GM12878 (cell line): Measurements from ENCODE around the gene CRIM1. TPM values are rescaled to one million over a fixed set of nuclear protein-coding genes. Genes with fewer than 3 reads are reported as not detected.

Experiments used
- ATAC-seq: fragments of 200-7000 bp; cut with Tn5 transposase; 3 replicates; pipeline ENCODE4 v1.9.1; 2020; ENCODE audit warnings: mild to moderate bottlenecking, moderate library complexity
- BruUV-seq: library from RNA; stranded (reverse); fragments of 400-500 nt; replicated peaks from 2 replicates; lab custom pipeline; 2021; lab: Mats Ljungman, UMichigan
- CTCF ChIA-PET: fragments of 300-600 bp; sonication (Branson Sonifier 250); formaldehyde crosslinking; extraction: SDS; loops from one replicate; lab custom pipeline; 2021; ENCODE audit warnings: inconsistent platforms; lab: Yijun Ruan, JAX
- POLR2A ChIA-PET: fragments of 350-600 bp; formaldehyde crosslinking; extraction: SDS; loops from one replicate; lab custom pipeline; 2021; ENCODE audit warnings: inconsistent platforms; lab: Charles Lee
- RAD21 ChIA-PET: fragments of 300-600 bp; sonication (Branson Sonifier 250); formaldehyde crosslinking; loops from one replicate; lab custom pipeline; 2023; ENCODE audit warnings: antibody characterized with exemption; ENCODE audit not compliant: unreplicated experiment; lab: Charles Lee
- SMC1A ChIA-PET: fragments of 300-600 bp; sonication (Branson Sonifier 250); formaldehyde crosslinking; loops from one replicate; lab custom pipeline; 2023; ENCODE audit not compliant: unreplicated experiment, uncharacterized antibody; lab: Charles Lee
- DNase-seq: peaks from one replicate; pipeline ENCODE4 v3.0.0-alpha.2; 2011; ENCODE audit warnings: low read depth, low spot score
- FAIRE-seq: peaks from 3 replicates; lab custom pipeline; 2011; peaks lifted over from hg19 to GRCh38; lab: Jason Lieb, UNC
- H2AFZ ChIP-seq: 2 replicates; pipeline ENCODE4 v1.6.0; 2011; ENCODE audit warnings: low read depth, low read length, control low read depth; ENCODE audit not compliant: control insufficient read depth
- H3K27ac ChIP-seq: 2 replicates; pipeline ENCODE4 v1.5.1; 2011; ENCODE audit warnings: control low read depth; ENCODE audit not compliant: control insufficient read depth, insufficient read depth
- H3K27me3 ChIP-seq, 2 experiments: replicated peaks in 1 of 2; 2 replicates each; pipeline versions ENCODE4 v1.6.0 to v1.6.1; 2011; ENCODE audit warnings: low read length in 1 of 2; ENCODE audit not compliant: control insufficient read depth in 2 of 2, insufficient read depth in 2 of 2
- H3K36me3 ChIP-seq, 2 experiments: 2 replicates each; pipeline ENCODE4 v1.5.1; 2011; ENCODE audit warnings: low read length in 1 of 2; ENCODE audit not compliant: control insufficient read depth in 2 of 2, insufficient read depth in 2 of 2
- H3K4me1 ChIP-seq: 2 replicates; pipeline ENCODE4 v1.6.1; 2011; ENCODE audit warnings: mild to moderate bottlenecking, low read length, moderate library complexity, mixed read lengths; ENCODE audit not compliant: control insufficient read depth, insufficient read depth
- H3K4me2 ChIP-seq: 2 replicates; pipeline ENCODE4 v1.6.0; 2011; ENCODE audit warnings: control low read depth; ENCODE audit not compliant: control insufficient read depth, insufficient read depth
- H3K4me3 ChIP-seq: fragments of 200-600 bp; sonication (generic); 2 replicates; pipeline ENCODE4 v1.5.1; 2016
- H3K79me2 ChIP-seq: 2 replicates; pipeline ENCODE4 v1.6.0; 2011; ENCODE audit warnings: low read length; ENCODE audit not compliant: control insufficient read depth, insufficient read depth
- H3K9ac ChIP-seq: 2 replicates; pipeline ENCODE4 v1.8.0; 2011; ENCODE audit warnings: low read length, control low read depth, mixed read lengths; ENCODE audit not compliant: control insufficient read depth, insufficient read depth
- H3K9me3 ChIP-seq: replicated peaks from 3 replicates; pipeline ENCODE4 v1.5.1; 2011; ENCODE audit warnings: mild to moderate bottlenecking, low read length; ENCODE audit not compliant: control insufficient read depth, insufficient read depth
- H4K20me1 ChIP-seq: 2 replicates; pipeline ENCODE4 v1.6.0; 2011; ENCODE audit not compliant: control insufficient read depth, insufficient read depth
- EED ChIP-seq: sonication (generic); IDR thresholded peaks from 2 replicates; pipeline ENCODE4 v1.6.1; 2016; ENCODE audit warnings: antibody characterized with exemption, low read depth
- JUNB ChIP-seq: IDR thresholded peaks from 2 replicates; pipeline ENCODE4 v1.6.1; 2016; ENCODE audit warnings: antibody characterized with exemption, mild to moderate bottlenecking
- MYB ChIP-seq: fragments of 150-350 bp; IDR thresholded peaks from 2 replicates; pipeline ENCODE4 v1.6.1; 2014; ENCODE audit warnings: mild to moderate bottlenecking, low read depth, low read length, borderline replicate concordance
- WGBS: methylation state at CpG from one replicate; pipeline ENCODE4 v1.1.6; 2016; ENCODE audit warnings: low lambda C conversion rate; ENCODE audit not compliant: insufficient replicate concordance, insufficient coverage; ENCODE audit errors: missing lambda C conversion rate; 5-methylcytosine and 5-hydroxymethylcytosine counted together
- in situ Hi-C: fragments of 300-500 bp; cut with MboI; formaldehyde crosslinking; loops from 9 replicates; pipeline ENCODE4 v1.14.3; 2018; ENCODE audit warnings: mixed read lengths
- intact Hi-C: fragments of 100-400 bp; cut with micrococcal nuclease; formaldehyde crosslinking; loops from one replicate; pipeline ENCODE4 v1.14.2; 2022; ENCODE audit not compliant: unreplicated experiment
- polyA plus RNA-seq, 11 experiments: library from polyadenylated mRNA; depleted of rRNA in 4 of 11; unstranded in 6 of 11; stranded (reverse) in 5 of 11; fragments of >200 nt; fragmentation: Nextera tagmentation in 4 of 11; fragmentation: Illumina TruSeq in 1 of 11; extraction: Ambion mirVana in 4 of 11; extraction: Trizol in 1 of 11; gene quantifications; 1 replicate in 1 of 11; 2 replicates in 10 of 11; pipeline versions ENCODE4 v1.2.1 to v1.2.3, GENCODE V29; 2011 to 2016; ENCODE audit warnings: inconsistent platforms in 2 of 11, missing spikeins in 2 of 11, low read depth in 1 of 11
- total RNA-seq, 4 experiments: library from RNA; depleted of rRNA in 3 of 4; stranded (reverse); fragments of >200 nt in 3 of 4; fragmentation: Illumina TruSeq in 1 of 4; extraction: Trizol in 1 of 4; gene quantifications; 2 replicates each; pipeline versions ENCODE4 v1.2.1 to v1.2.3, GENCODE V29; 2013 to 2021

Gene CRIM1
- total and polyA plus RNA-seq, 10 of the 15 experiments (the other 5 are each of a cell fraction or from before 2014, with no cell fraction given): 0.42 to 7.4 (median 3.1) TPM

- no TSS peak for BruUV-seq
- POLR2A ChIA-PET: interaction anchor here (0.5 kb wide), 1 partner anchor 12 kb away, joined by 3 read pairs; no protein-coding TSS in a partner anchor
- RAD21 ChIA-PET: no interaction called here
- SMC1A ChIA-PET: interaction anchor here (2.6 kb wide), 1 partner anchor 10 kb away, joined by 8 read pairs; no protein-coding TSS in a partner anchor
- no peak overlapping the region for H3K27ac ChIP-seq
- no peaks in the 10 kb centered on the region for H3K36me3 ChIP-seq
- H4K20me1 ChIP-seq: no peaks in the 10 kb centered on the region
- 11% methylated on average over 1 of the region's 1 CpG for WGBS
- no peak overlapping the region for H3K4me2 ChIP-seq
- H3K9ac ChIP-seq: no peak overlapping the region
- ATAC-seq: no peak
- H3K4me1 ChIP-seq: no peaks in the 10 kb centered on the region
- no peak overlapping the region for H3K4me3 ChIP-seq
- H3K79me2 ChIP-seq: no peaks in the 10 kb centered on the region
- intact Hi-C loops (no loop called here), in situ Hi-C loops (no loop called here)
- no peak for FAIRE-seq
- H3K9me3 ChIP-seq: no peaks in the 10 kb centered on the region
- H2AFZ ChIP-seq: no peak overlapping the region
- CTCF ChIA-PET: no interaction called here
- DNase-seq: no peak
- no peaks in the 10 kb centered on the region; a peak in 2 of 4 replicates for H3K27me3 ChIP-seq
- TF ChIP-seq JUNB: no peak
These were observed 68.1 kb downstream of the CRIM1 start for GRCh38 chr2:36423619-36424120.

DNA sequence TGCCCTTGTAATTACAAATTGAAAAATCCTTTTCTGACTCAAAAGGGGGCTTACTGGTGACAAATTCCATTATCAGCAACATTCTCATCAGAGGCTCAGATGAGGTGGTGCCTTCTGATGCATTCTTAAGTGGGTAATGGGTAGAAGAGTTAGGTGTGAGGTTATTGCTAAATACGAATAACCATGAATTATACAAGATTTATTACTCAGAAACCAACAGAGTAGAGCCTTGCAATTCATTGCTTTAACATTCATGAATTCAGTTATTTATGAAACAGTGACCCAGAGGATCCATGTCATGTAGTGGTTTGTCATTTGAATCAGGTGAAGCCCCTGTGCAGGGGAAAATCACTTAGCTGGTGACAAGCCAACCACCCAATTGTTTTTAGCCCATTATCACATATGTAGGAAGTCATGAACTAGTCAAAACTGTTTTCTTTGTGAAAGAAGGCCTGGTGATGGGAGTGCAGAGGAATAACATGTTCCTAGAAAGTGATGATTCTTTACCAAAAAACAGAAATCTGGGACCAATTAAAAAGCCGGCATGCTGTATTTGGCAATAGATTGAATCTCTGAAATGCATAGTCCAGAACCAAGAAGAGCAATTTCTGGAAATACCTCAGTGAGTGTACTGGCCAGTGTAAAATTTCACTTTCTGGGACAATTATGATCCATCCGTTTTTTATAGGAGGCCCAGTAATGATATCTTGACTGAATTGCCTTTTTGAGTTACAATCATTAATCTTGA is 70.2 kb downstream of the CRIM1 start:
- ChIA-PET SMC1A (interaction anchor here (1.4 kb wide), 1 partner anchor 12 kb away, joined by 3 read pairs; no protein-coding TSS in a partner anchor), CTCF (no interaction called here), RAD21 (no interaction called here), POLR2A (no interaction called here)
- ATAC-seq: no peak
- Histone ChIP-seq H3K4me2 (no peak overlapping the region), H3K27ac (no peak overlapping the region), H3K9ac (no peak overlapping the region), H3K9me3 (no peaks in the 10 kb centered on the region), H3K4me3 (no peak overlapping the region), H4K20me1 (no peaks in the 10 kb centered on the region), H3K36me3 (no peaks in the 10 kb centered on the region), H3K4me1 (no peaks in the 10 kb centered on the region), H3K79me2 (no peaks in the 10 kb centered on the region), H3K27me3 (no peaks in the 10 kb centered on the region; a peak in 2 of 4 replicates), H2AFZ (no peak overlapping the region)
- intact Hi-C loops (no loop called here), in situ Hi-C loops (no loop called here)
- TF ChIP-seq MYB (no peak), EED (no peak)
- 49% methylated on average over 3 of the region's 3 CpGs for WGBS
- BruUV-seq: no TSS peak
- FAIRE-seq: no peak
- no peak for DNase-seq
